Left ventricle myocardium superior (tissue), 1 donor: ENCODE results near the gene PLA1A. TPM values are rescaled to one million over a fixed set of nuclear protein-coding genes. Genes with fewer than 3 reads are reported as not detected.

Experiments used
- ATAC-seq: fragments of 200-7000 bp; cut with Tn5 transposase; one replicate; pipeline ENCODE4 v1.9.1; 2020; ENCODE audit warnings: mild to moderate bottlenecking, moderate library complexity
- DNase-seq: peaks from one replicate; pipeline ENCODE4 v3.0.0-alpha.2; 2020
- intact Hi-C: fragments of 100-400 bp; cut with micrococcal nuclease; formaldehyde crosslinking; loops from one replicate; pipeline ENCODE4 v1.11.0; 2022
- total RNA-seq: library from RNA; stranded (reverse); fragmentation: NEBNext Ultra II Directional; extraction: Animal tissue kit (Norgen Biotek cat#: 25700); gene quantifications from one replicate; pipeline ENCODE4 v1.2.1, GENCODE V29; 2021
- donor health status: DM: no; HTN: yes; CAD: no; lungs with severe emphysema.

Gene PLA1A
- total RNA-seq, 1 donor from 2014 or later = 1.3 TPM

DNA sequence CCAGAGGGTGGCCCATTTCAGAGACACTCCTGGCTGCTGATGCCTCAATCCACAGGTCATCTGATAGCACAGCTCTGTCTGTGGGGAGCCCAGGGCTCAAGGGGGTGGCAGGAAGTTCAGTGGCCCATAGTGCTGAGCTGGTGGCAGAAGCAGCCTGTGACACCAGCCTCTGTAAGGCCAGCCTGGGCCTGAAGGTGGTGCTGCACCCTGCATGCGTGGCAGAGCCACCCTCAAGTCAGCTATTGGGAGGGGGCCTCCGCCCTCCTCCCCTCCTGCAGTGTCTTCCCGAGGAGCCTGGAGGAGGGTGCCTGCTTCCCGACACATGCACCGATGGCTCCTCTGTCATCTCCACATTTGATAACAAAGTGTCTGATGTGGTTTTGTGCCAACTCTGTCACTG lies 3.0 kb downstream of the PLA1A start:
- DNase-seq (peak; percentile 65), ATAC-seq (peak; percentile 76)
- intact Hi-C loops = loop anchor here (5.0 kb wide), 1 partner anchor 37 kb away; no protein-coding TSS in a partner anchor

DNA sequence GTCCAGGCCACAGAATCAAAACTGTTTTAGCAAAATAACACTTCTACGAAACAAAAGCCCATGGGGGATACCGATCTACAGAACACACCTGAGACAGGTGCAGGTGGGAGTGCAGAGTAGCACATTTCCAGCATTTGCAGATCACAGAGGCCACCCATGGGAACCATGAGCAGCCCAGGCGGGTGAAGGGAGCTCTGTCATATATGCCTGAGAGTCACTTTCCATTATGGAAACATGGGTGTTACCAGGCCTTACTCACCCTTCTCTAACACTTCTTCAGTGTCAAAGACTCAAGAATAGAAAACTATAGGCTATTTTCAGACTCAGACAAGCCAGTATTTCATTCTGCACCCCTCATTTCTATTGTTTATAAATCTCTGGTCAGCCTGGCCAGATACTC lies 3.5 kb downstream of the PLA1A start:
- intact Hi-C loops = loop anchor here (5.0 kb wide), 1 partner anchor 36 kb away; no protein-coding TSS in a partner anchor
- ATAC-seq = peak; percentile 40
- DNase-seq = no peak

DNA sequence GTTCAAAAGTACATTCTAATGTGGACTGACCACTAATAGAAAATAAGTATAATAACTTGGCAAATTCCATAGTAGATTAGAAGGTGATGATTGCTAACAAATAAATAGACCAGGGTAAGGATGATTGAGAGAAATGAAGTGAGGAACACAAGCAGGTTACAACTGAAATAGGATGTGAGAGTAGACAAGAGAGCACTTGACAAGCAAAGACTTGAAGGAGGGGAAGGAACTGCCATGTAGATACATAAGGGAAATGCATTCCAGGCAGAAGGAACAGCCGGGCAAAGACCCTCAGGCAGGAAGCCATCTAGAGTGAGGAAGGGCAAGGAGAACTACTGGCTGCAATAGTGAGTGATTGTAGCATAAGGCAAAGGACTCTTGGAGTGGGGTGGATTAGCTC lies 5.0 kb downstream of the PLA1A start:
- no peak for DNase-seq
- intact Hi-C loops = loop anchor here (5.0 kb wide), 1 partner anchor 35 kb away; no protein-coding TSS in a partner anchor
- no peak for ATAC-seq

DNA sequence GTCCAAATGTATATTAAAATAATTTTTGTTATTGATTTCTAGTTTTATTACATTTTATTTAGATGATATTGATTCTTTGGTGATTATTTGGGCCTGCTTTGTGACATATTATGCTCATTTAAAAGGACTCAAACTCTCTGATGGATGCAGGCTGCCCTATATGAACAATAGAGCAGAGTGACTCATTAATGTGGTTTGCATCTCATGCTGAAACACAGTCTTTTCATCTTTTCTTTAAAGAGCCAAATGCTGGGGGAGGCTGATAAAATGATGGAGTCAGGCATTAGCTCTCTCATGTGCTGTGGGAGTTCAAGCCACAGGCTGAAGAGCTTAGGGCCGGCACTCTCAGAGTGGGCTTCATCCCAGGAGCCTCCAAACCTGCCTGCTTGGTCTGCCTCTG lies 7.2 kb downstream of the PLA1A start:
- intact Hi-C loops = loop anchor here (5.0 kb wide), 1 partner anchor 32 kb away; no protein-coding TSS in a partner anchor
- DNase-seq = no peak
- no peak for ATAC-seq

DNA sequence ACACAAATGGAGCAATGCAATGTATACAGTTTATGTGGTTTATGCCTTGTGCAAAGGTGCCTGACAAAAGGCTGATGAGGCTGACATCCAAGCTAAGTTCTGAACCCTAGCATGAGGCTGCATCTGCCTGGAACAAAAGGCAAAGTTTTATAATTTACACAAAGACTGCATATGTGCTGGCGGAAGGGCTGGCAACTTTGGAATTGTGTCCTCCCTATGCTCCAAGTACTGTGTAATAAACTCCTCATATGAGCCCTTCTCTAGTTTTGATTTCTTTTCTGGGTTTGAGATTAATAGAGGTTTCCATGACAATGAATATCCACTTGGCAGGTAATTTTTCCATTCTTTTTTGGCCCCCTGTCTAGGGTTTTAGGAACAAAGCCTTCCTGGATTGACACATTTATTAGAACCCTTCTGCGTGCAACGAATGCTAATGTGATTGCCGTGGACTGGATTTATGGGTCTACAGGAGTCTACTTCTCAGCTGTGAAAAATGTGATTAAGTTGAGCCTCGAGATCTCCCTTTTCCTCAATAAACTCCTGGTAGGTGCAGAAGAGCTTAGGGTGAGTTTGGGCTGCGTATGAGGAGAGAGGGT lies 10.8 kb downstream of the PLA1A start:
- DNase-seq (no peak), ATAC-seq (no peak)
- intact Hi-C loops = no loop called here

DNA sequence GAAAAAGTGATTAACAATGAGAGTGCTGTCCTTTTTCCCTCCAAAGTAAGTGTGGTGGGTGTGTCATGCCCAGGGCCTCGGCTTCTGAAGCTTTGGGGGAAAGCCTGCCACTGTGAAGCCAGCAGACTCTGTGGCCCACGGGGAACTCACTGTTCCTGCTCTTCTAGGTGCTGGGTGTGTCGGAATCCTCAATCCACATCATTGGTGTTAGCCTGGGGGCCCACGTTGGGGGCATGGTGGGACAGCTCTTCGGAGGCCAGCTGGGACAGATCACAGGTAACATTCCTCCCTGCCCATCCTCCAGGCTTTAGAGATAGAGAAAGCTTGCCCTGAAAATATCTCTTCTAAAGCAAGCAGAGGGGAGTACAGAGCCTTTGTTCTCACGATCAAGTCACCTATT lies 11.6 kb downstream of the PLA1A start:
- intact Hi-C loops = no loop called here
- no peak for DNase-seq
- ATAC-seq = no peak

DNA sequence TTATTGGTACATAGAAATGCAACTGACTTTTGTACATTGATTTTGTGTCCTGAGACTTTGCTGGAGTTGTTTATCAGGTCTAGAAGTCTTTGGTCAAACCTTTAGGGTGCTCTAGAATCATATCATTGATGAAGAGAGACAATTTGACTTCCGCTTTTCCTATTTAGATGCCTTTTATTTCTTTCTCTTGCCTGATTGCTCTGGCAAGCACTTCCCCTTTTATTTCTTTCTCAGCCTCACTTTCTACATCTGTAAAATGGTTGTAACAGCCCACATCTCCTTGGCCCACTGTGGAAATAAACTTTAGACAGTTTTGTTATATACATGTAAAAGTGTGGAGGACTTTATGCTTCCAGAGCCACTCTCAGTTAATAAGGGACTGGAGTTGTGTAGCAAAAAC lies 14.0 kb downstream of the PLA1A start:
- no peak for ATAC-seq
- DNase-seq = no peak
- intact Hi-C loops = no loop called here

DNA sequence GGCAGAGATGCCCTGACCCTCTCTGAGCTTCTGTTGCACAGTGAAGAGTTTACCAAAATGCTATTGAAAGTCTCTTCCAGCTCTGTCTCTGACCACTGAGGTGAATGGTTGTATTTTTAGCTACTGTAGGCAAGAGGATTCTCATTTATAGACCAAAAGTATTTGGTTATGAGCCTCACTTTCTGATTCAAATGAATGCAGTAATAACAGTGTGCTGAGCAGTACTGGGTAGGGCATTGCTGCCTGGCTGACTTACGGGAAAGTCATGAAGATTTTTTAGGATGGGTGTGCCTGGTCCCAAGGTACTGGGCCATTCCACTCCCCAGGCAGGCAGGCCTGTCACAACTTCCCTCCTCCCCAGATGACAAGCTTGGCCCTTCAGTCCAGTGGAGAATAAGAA lies 15.5 kb downstream of the PLA1A start:
- ATAC-seq = no peak
- intact Hi-C loops = no loop called here
- no peak for DNase-seq

DNA sequence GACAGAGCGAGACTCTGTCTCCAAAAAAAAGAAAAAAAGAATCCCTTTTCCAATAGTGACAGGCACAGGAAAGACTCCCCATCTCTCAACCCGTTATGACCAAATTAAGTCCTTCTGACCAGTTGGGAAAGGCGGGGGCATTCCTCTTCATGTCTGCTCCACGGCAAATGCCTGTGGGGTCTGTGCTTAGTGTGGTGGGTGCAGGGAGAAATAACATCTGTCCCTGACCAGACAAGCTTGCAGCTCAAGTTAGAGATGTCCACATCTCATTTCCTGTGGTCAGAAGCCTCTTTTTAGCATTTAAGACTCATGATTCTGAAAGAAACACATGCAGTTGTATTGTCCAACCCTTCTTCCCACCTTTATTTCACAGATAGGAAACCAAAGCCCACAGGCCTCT lies 16.2 kb downstream of the PLA1A start:
- no peak for ATAC-seq

DNA sequence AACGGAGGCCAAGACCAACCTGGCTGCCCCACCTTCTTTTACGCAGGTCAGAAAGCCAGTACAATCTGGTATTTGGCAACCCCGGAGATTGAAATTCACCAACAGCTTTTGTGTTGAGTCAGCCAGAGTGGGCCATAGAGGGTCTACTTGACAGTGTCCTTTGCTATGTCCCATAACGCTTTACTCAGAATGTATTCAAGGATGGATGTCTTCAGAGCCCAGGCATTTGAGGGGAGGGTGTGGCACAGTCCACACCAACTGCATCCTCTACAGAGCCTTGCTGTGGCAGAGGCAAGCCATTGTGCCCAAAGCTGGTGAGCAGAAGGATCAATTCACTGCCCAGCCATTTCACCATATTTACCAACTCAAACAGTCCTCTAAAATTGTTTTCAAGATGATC lies 18.4 kb downstream of the PLA1A start:
- DNase-seq (no peak), ATAC-seq (no peak)
- intact Hi-C loops = no loop called here

More for the DNA sequence above, 16.2 kb downstream of the PLA1A start:
- intact Hi-C loops = no loop called here
- no peak for DNase-seq

DNA sequence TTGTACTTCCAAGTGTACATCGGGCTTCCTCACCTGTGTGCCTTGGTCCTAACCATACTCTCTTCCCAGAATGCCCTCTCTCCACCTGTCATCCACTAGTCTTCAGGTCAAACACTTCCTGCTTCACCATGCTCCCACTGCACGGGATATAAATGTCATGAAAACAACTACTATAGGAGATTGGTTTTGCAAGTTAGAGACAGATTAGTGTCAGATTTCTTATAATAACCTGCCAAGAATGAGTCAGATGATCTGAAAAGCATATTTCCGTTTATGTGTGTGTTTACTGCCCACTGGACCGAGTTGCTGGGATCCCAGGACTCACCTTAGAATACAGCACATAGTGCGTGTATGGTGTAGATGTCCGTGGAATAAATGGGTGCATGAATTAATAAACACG lies 21.4 kb downstream of the PLA1A start:
- ATAC-seq (no peak), DNase-seq (no peak)
- intact Hi-C loops = no loop called here

DNA sequence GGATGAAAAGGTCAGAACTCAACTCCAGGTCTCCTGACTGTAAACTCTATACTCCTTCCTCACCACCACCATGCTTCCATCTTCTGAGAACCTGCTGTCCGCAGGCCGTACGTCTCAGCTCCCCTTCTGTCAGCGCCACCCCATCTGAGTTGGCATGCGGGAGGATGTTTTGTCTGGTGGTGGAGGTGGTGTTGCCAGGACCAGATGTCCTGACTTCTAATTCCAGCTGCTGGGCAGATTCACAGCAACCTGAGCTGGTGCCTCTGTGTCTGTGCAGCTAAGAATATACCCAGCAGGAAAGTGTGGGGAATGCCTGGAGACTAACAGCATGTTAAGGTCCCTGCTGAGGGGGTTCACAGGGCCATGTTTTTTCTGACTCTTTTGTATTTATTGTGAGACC lies 23.2 kb downstream of the PLA1A start:
- ATAC-seq (no peak), DNase-seq (no peak)
- intact Hi-C loops = no loop called here

DNA sequence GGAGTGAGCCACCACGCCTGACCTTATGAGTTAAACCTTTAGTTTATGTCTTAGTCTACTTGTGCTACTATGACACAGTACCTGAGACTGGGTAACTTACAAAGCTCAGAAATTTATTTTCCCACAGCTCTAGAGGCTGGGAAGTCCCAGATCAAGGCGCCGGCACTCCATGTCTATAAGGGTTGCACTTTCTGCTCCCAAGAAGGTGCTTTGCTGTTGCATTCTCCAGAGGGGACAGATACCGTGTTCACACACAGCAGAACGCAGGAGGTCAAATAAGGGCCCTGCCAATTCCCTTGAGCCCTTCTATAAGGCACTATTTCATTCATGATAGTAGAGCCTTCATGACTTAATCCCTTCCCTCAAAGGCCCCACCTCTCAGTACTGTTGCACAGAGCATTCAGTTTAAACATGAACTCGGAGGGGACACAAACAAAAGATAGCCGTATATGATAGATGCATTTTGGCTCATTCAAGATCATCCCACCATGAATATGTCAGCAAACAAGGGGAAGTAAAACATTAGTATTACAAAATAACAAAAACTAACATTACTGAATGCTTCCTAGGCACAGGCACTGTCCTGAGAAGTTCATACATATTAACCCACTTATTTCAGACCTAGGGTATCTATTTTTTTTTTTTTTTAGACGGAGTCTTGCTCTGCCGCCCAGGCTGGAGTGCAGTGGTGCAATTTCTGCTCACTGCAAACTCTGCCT lies 26.5 kb downstream of the PLA1A start:
- DNase-seq (no peak), ATAC-seq (no peak)
- intact Hi-C loops = no loop called here

DNA sequence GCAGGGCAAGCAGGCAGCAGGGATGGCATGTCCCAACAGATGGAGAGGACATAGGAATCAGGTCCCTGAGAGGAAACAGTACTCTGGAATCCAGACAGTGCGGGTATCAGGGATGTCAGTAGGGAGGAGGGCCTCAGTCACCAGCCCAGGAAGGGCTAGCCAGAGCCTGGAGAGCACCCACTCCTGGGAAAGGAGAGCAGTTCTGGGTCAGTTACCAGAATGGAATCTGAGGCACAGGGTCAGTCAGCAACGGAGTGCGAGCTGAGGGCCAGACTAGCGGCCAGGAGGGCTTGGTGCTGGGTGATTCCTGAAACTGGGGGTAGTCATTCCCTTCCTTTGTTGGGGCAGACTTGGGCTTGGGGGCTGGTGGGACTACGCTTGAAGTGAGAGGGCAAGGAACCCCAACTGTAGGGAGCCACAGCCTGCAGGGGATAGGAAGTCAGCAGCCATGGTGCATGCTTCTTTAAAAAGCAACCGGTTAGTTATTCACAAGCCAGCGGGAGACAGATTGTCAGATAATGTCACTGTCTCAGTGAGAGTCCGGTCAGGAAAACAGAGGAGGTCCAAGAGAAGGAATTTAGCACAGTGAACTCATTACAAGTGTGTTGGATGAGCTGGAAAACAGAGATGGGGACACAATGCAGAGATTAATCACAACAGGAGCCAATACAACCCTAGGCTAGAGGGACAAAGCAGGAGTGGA lies 27.9 kb downstream of the PLA1A start:
- DNase-seq (no peak), ATAC-seq (no peak)
- intact Hi-C loops = no loop called here

DNA sequence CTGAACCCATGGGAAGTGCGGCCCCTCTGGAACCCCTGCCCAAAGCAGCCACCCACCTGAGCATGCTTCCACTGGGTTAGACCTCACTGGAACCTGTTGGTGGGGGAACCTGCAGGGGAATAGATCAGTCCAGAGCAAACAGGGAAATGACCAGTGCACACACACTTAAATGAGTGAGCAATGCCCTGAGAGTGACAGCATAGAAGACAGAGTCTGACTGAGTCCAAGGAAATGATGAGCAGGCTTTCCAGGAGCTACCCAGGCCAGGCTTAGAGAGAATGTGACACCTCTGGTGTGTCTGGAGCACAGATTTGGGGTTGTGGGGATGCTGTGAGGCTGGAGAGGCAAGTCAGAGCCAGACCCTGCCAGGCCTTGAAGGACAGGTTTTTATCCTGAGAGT lies 28.5 kb downstream of the PLA1A start:
- intact Hi-C loops = no loop called here
- no peak for ATAC-seq
- DNase-seq = no peak

DNA sequence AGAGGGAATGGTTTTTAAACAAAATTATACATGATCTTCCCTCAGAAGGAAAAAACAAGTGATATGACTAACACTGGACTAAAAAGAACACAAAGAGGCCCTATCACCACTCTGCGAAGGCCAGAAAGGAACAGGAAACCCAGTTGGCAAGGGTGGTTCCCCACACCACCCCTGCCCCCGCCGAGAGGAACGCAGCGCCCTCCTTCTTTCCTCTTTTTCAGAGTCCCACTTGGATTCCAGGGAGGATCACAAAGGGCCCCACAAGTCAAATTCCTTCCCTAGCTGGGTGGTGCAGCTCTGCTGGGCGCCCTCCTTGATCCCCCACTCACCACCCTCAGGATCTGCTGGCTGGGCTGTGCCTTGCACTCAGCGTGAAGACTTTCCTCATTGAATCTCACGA lies 29.8 kb downstream of the PLA1A start:
- no peak for DNase-seq
- ATAC-seq = peak; percentile 44
- intact Hi-C loops = no loop called here

DNA sequence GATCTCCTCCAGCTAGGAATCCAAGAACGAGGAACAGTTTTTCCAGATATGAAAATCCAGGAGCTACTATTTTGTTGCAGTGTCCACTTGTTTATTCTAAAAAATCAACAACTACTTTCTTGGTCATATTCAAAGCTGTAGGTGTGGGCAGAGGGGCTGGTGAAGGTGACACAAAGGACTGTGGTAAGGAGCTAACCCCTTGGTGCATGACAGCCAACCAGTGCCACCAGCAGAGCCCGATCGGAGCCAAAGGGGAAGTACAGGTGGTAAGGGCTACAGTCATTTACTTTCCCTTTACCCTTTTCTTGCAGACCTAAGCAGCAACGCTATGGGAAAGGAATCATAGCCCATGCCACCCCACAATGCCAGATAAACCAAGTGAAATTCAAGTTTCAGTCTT lies 30.7 kb downstream of the PLA1A start:
- DNase-seq (no peak), ATAC-seq (no peak)
- intact Hi-C loops = no loop called here

DNA sequence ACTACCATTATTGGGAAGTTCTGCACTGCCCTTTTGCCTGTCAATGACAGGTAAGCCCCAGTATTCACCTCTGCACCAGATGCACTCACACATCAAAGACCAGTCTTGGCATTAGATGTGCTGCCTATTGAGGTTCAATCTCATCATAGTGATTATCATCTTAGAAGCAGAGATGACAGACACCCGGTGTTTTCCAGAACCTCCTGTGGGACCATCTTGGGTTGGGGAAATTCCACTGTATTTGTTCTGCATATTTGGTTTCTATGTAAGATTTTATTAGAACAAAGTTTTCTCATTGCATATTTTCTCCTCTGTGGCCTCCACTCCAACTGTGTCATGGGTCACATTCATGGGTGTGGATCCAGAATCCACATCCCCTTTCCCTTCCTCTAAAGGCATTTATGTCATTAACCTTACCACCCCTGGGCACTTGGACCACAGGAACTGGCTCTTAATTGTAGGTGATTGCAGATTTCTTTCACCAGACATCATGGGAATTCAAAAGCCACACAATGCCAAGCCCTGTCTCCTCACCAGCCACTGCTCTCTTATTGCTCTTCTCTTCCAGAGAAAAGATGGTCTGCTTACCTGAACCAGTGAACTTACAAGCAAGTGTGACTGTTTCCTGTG lies 31.2 kb downstream of the PLA1A start:
- ATAC-seq = peak; percentile 11
- DNase-seq = no peak
- intact Hi-C loops = no loop called here

DNA sequence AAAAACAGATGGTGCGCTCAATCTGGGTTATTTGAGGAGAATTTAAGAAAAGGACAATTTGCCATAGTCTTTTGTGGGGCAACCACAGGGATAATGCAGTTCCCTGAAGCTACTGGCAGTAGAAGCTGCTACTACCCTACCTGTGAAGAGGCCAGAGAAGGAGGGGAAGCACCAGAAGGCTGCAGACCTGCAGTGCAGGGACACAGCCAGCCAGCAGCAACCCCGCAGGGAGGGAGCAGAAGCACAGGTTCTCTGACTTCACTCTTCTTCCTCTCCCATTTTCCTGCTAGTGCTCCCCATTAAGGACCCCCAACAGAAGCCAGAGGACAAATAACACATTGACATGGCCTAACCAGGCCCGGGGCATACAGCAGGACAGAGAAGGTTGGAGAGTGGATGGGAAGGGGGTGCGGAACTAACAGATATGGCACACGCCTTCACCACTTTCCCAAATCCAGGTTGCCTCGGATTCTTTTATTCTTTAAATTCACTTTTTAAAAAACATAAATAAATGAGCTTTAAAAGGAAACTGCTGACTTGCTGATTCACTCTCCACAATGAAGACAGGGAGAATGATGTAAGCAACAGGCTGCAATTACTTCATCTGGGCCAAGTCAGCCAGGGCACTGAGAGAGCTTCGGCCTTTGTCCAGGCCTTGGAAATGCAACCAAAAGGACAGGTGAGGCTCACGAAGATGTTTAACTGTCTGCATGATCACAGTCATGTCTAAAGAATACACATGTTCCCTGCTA lies 32.6 kb downstream of the PLA1A start:
- intact Hi-C loops = no loop called here
- peak; percentile 9 for ATAC-seq
- no peak for DNase-seq
